ENCODE data around the gene BAIAP2L2. TPM values are rescaled to one million over a fixed set of nuclear protein-coding genes. Genes with fewer than 3 reads are reported as not detected.

The BAIAP2L2 gene
- total RNA-seq, 1 donor from 2014 or later = not detected

- no peak for DNase-seq
Observed at GRCh38 chr22:38107692-38108515, 2.6 kb downstream of the BAIAP2L2 start.

- no peak for DNase-seq
Observed at GRCh38 chr22:38106814-38107578, 3.5 kb downstream of the BAIAP2L2 start.

- no peak for DNase-seq
Observed at GRCh38 chr22:38104084-38104483, 6.4 kb downstream of the BAIAP2L2 start.

GRCh38 chr22:38103641-38104040 is 6.8 kb downstream of the BAIAP2L2 start:
- DNase-seq = no peak

GRCh38 chr22:38098410-38099249 is 11.9 kb downstream of the BAIAP2L2 start:
- no peak for DNase-seq

GRCh38 chr22:38097557-38098409 is 12.7 kb downstream of the BAIAP2L2 start:
- no peak for DNase-seq

- no peak for DNase-seq
Observed at GRCh38 chr22:38097058-38097457, 13.4 kb downstream of the BAIAP2L2 start.

GRCh38 chr22:38089474-38089851 is 21.0 kb downstream of the BAIAP2L2 start:
- no peak for DNase-seq

GRCh38 chr22:38088629-38089473 is 21.6 kb downstream of the BAIAP2L2 start:
- no peak for DNase-seq

GRCh38 chr22:38087855-38088254 is 22.6 kb downstream of the BAIAP2L2 start:
- no peak for DNase-seq

- no peak for DNase-seq
Observed at GRCh38 chr22:38086942-38087341, 23.5 kb downstream of the BAIAP2L2 start.

GRCh38 chr22:38086001-38086845 is 24.3 kb downstream of the BAIAP2L2 start:
- DNase-seq = no peak

- no peak for DNase-seq
Observed at GRCh38 chr22:38085501-38085900, 25.0 kb downstream of the BAIAP2L2 start.

GRCh38 chr22:38085056-38085455 is 25.4 kb downstream of the BAIAP2L2 start:
- DNase-seq = no peak

GRCh38 chr22:38083931-38084631 is 26.4 kb downstream of the BAIAP2L2 start, which contains the start of gene SLC16A8:
Gene SLC16A8 (minus strand): TSS chr22:38084184. CDS start chr22:38082873, 1,311 bp downstream.
- DNase-seq = no peak

GRCh38 chr22:38082986-38083710 is 27.3 kb downstream of the BAIAP2L2 start:
- DNase-seq = no peak

- DNase-seq = no peak
Observed at GRCh38 chr22:38081941-38082828, 28.3 kb downstream of the BAIAP2L2 start.

Data from occipital lobe (tissue), 2 donors.